ENCODE results near the gene SPA17.
A peak's percentile ranks its signal among the peaks of the same experiment; 100 is the strongest.

The SPA17 gene

GRCh38 chr11:124663861-124664260, 9.8 kb upstream of the SPA17 start:
- no peak for DNase-seq

GRCh38 chr11:124667601-124668000, 6.1 kb upstream of the SPA17 start:
- DNase-seq = no peak

GRCh38 chr11:124669193-124669592, 4.5 kb upstream of the SPA17 start:
- peak; percentile 42 for DNase-seq

GRCh38 chr11:124670732-124671131, 3.0 kb upstream of the SPA17 start:
- DNase-seq = no peak

- DNase-seq = no peak
These were observed 1.0 kb upstream of the SPA17 start for GRCh38 chr11:124672536-124673215.

- DNase-seq = no peak
These were observed 439 bp downstream of the SPA17 start for GRCh38 chr11:124674168-124674517.

- no peak for DNase-seq
These were observed 867 bp downstream of the SPA17 start for GRCh38 chr11:124674571-124674970.

- DNase-seq = no peak
These were observed 2.7 kb downstream of the SPA17 start for GRCh38 chr11:124676386-124676785.

GRCh38 chr11:124678416-124678815, 4.7 kb downstream of the SPA17 start:
- DNase-seq = no peak

- DNase-seq = no peak
These were observed 7.7 kb downstream of the SPA17 start for GRCh38 chr11:124681421-124681820.

GRCh38 chr11:124682443-124682842, 8.7 kb downstream of the SPA17 start:
- DNase-seq = no peak

GRCh38 chr11:124693142-124693541, 19.4 kb downstream of the SPA17 start:
- no peak for DNase-seq

- no peak for DNase-seq
These were observed 25.8 kb downstream of the SPA17 start for GRCh38 chr11:124699547-124699946.

- DNase-seq = no peak
These were observed 26.3 kb downstream of the SPA17 start for GRCh38 chr11:124700028-124700427.

GRCh38 chr11:124707829-124708228, 34.1 kb downstream of the SPA17 start:
- no peak for DNase-seq

GRCh38 chr11:124712392-124712791, 38.7 kb downstream of the SPA17 start:
- DNase-seq = no peak

- DNase-seq = no peak
These were observed 42.9 kb downstream of the SPA17 start for GRCh38 chr11:124716591-124716990.

- DNase-seq = no peak
These were observed 43.7 kb downstream of the SPA17 start for GRCh38 chr11:124717421-124717785.

- no peak for DNase-seq
These were observed 44.3 kb downstream of the SPA17 start for GRCh38 chr11:124717786-124718651.

GRCh38 chr11:124718801-124719200, 45.1 kb downstream of the SPA17 start:
- no peak for DNase-seq

GRCh38 chr11:124719534-124719933, 45.8 kb downstream of the SPA17 start:
- DNase-seq = no peak

- DNase-seq = no peak
These were observed 48.5 kb downstream of the SPA17 start for GRCh38 chr11:124722176-124722575.

- no peak for DNase-seq
These were observed 51.4 kb downstream of the SPA17 start for GRCh38 chr11:124724979-124725718.

- no peak for DNase-seq
These were observed 52.0 kb downstream of the SPA17 start for GRCh38 chr11:124725719-124726105.

Data from NCI-H2227 treated with DMSO at 0.1 percent for 48 hours (cell line).